ENCODE measurements around the gene KCNG1.

DNA sequence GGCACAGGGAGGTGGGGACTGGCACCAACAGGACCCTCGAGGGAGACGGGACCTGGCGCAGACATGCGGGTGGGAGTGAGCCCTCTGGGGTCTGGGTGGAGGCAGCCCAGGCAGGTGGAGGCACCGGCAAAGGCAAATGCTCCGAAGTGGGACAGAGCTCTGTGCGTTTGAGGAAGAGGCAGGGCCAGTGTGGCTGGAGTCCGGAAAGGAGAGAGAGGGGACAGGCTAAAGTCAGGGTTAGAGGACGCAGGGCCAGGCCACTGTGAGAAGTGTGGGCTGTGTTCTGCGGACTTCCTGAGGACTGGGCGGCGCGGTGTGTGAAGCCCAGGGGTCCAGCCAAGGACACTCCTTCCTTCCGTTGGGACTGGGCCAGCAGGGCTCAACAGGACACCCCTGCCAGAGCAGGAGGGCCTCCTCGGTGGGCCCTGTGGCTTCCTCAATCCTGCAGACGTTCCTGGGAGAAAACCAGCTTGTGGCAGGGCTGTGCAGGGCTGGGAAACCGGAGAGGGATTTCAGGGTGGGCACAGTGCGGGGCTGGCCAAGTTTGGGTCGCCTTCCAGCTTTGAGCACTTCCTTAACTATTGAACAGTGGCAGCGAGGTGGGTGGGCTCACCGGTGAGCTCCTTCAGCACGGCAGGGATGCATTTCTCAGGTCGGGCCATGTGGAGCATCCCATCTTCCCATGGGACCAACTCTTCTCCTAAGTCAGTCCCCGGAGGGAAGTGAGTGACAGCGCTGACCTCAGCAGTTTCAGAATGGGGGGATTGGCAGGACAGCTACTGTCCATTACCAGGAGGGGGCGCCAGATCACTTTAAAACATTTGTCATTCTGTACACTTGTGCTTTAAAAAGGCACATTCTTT, 41.8 kb downstream of the KCNG1 start:
- TF ChIP-seq, protein P1, sequence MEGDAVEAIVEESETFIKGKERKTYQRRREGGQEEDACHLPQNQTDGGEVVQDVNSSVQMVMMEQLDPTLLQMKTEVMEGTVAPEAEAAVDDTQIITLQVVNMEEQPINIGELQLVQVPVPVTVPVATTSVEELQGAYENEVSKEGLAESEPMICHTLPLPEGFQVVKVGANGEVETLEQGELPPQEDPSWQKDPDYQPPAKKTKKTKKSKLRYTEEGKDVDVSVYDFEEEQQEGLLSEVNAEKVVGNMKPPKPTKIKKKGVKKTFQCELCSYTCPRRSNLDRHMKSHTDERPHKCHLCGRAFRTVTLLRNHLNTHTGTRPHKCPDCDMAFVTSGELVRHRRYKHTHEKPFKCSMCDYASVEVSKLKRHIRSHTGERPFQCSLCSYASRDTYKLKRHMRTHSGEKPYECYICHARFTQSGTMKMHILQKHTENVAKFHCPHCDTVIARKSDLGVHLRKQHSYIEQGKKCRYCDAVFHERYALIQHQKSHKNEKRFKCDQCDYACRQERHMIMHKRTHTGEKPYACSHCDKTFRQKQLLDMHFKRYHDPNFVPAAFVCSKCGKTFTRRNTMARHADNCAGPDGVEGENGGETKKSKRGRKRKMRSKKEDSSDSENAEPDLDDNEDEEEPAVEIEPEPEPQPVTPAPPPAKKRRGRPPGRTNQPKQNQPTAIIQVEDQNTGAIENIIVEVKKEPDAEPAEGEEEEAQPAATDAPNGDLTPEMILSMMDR (IDR thresholded peaks at IDR 0.05) = peak; percentile 85
- TF ChIP-seq ZFX (IDR thresholded peaks at IDR 0.05; ENCODE audit: borderline replicate concordance) = no peak

All from 22Rv1 (cell line).